ENCODE results near the gene CHST12.

DNA sequence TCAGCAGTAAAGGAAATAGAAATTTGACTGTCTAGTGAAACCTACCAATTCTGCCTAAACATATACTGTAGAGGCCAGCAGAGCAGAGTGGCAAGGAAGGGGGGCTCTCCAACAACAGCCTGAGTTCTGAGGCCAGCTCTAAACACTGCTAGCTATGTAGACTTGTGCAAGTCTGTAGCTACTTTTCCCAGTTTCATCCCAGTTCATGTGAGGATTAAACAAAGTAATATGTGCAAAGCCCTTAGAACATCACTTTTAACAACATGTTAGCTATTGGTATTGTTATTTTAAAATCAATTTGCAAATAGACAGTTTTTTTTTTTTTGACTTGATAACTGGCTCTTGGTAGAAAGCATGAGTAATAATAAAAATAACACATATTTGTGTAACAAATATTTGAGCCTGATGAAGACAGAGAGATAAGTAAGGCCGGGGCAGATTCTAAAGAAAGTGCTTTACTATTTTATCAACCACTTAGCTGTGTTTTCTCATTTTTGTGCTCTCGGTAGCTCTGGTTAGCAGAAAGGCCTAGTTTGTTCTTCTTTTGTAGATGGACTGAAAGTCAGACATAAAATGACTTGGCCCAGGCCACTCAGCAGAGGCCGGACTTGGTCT, 9.3 kb downstream of the CHST12 start:
- TF ChIP-seq, protein P1, sequence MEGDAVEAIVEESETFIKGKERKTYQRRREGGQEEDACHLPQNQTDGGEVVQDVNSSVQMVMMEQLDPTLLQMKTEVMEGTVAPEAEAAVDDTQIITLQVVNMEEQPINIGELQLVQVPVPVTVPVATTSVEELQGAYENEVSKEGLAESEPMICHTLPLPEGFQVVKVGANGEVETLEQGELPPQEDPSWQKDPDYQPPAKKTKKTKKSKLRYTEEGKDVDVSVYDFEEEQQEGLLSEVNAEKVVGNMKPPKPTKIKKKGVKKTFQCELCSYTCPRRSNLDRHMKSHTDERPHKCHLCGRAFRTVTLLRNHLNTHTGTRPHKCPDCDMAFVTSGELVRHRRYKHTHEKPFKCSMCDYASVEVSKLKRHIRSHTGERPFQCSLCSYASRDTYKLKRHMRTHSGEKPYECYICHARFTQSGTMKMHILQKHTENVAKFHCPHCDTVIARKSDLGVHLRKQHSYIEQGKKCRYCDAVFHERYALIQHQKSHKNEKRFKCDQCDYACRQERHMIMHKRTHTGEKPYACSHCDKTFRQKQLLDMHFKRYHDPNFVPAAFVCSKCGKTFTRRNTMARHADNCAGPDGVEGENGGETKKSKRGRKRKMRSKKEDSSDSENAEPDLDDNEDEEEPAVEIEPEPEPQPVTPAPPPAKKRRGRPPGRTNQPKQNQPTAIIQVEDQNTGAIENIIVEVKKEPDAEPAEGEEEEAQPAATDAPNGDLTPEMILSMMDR (IDR thresholded peaks at IDR 0.05): no peak
- no peak for TF ChIP-seq EP300 (IDR thresholded peaks at IDR 0.05)
